T follicular helper cell (primary cell): ENCODE measurements around the gene NDE1.
"Not testable (repeated sequence)": the region's sequence is repeated elsewhere in the genome, so short reads cannot be mapped to it uniquely, and the experiment has no call there.

Source experiments
- DNase-seq: peaks from one replicate; pipeline ENCODE4 v3.0.0-alpha.2; 2020; ENCODE audit warnings: low read depth

Gene NDE1

GRCh38 chr16:15621456-15621855 is 28.6 kb upstream of the NDE1 start:
- no peak for DNase-seq

GRCh38 chr16:15621889-15622288 is 28.2 kb upstream of the NDE1 start:
- no peak for DNase-seq

GRCh38 chr16:15631730-15632409 is 18.2 kb upstream of the NDE1 start:
- no peak for DNase-seq

- no peak for DNase-seq
Measured at GRCh38 chr16:15635926-15636325, 14.1 kb upstream of the NDE1 start.

GRCh38 chr16:15636392-15636873 is 13.6 kb upstream of the NDE1 start:
- DNase-seq: no peak

GRCh38 chr16:15639061-15639568 is 10.9 kb upstream of the NDE1 start:
- DNase-seq: no peak

- DNase-seq: no peak
Measured at GRCh38 chr16:15640966-15641365, 9.1 kb upstream of the NDE1 start.

GRCh38 chr16:15641753-15642556 is 8.1 kb upstream of the NDE1 start:
- no peak for DNase-seq

GRCh38 chr16:15642557-15643047 is 7.4 kb upstream of the NDE1 start:
- DNase-seq: peak; percentile 69

GRCh38 chr16:15643048-15643945 is 6.7 kb upstream of the NDE1 start, which contains the start of gene MARF1:
Gene MARF1 (minus strand): TSS chr16:15643154. CDS start chr16:15639233, 3,921 bp downstream.
- peak; percentile 99 for DNase-seq

GRCh38 chr16:15643946-15644250 is 6.1 kb upstream of the NDE1 start:
- no peak for DNase-seq

GRCh38 chr16:15644267-15644961 is 5.6 kb upstream of the NDE1 start:
- no peak for DNase-seq

GRCh38 chr16:15644962-15645465 is 5.0 kb upstream of the NDE1 start:
- not testable (repeated sequence) for DNase-seq

GRCh38 chr16:15646557-15647293 is 3.3 kb upstream of the NDE1 start:
- DNase-seq: not testable (repeated sequence)

- DNase-seq: no peak
Measured at GRCh38 chr16:15647294-15648014, 2.6 kb upstream of the NDE1 start.

GRCh38 chr16:15648135-15648730 is 1.8 kb upstream of the NDE1 start:
- no peak for DNase-seq

- not testable (repeated sequence) for DNase-seq
Measured at GRCh38 chr16:15649311-15649710, 734 bp upstream of the NDE1 start.

GRCh38 chr16:15649727-15650018 is 372 bp upstream of the NDE1 start:
- no peak for DNase-seq

GRCh38 chr16:15650698-15651171 is 690 bp downstream of the NDE1 start:
- DNase-seq: no peak
